Measurements from ENCODE around the gene TIMM50.

- TF ChIP-seq POLR2A (IDR thresholded peaks at IDR 0.05) (no peak), CTCF (IDR thresholded peaks at IDR 0.05) (no peak)
Measured at GRCh38 chr19:39492788-39493187, 12.2 kb downstream of the TIMM50 start.
